Right atrium auricular region (tissue), 2 donors: ENCODE results near the gene CHDH. TPM values are rescaled to one million over a fixed set of nuclear protein-coding genes. Genes with fewer than 3 reads are reported as not detected.

Experiments
- DNase-seq: peaks from one replicate; pipeline ENCODE4 v3.0.0-alpha.2; 2019; ENCODE audit warnings: low spot score
- H3K27ac ChIP-seq, 2 donors: fragments of 200-600 bp; sonication (generic); 1 replicate in 1 of 2; 2 replicates in 1 of 2; pipeline ENCODE4 v1.5.1; 2016 to 2019
- H3K27me3 ChIP-seq, 2 donors: fragments of 200-600 bp; sonication (generic); one replicate each; pipeline versions ENCODE4 v1.5.1 to v1.6.0; 2017 to 2019
- H3K36me3 ChIP-seq: fragments of 200-600 bp; sonication (generic); one replicate; pipeline ENCODE4 v1.5.1; 2016
- H3K4me1 ChIP-seq, 2 donors: fragments of 200-600 bp; sonication (generic); one replicate each; pipeline versions ENCODE4 v1.5.1 to v1.6.0; 2017 to 2019
- H3K4me3 ChIP-seq, 2 donors: fragments of 200-600 bp; sonication (generic); 1 replicate in 1 of 2; 2 replicates in 1 of 2; pipeline ENCODE4 v1.5.1; 2017 to 2019; ENCODE audit warnings: mild to moderate bottlenecking in 1 of 2, moderate library complexity in 1 of 2
- H3K9me3 ChIP-seq, 2 donors: fragments of 200-600 bp; sonication (generic); one replicate each; pipeline ENCODE4 v1.5.1; 2019
- CTCF ChIP-seq, 2 donors: fragments of 200-600 bp; sonication (generic); IDR thresholded peaks; one replicate each; pipeline ENCODE4 v1.5.1; 2019; ENCODE audit warnings: antibody characterized with exemption in 2 of 2
- total RNA-seq, 2 donors: library from RNA; depleted of rRNA; stranded (reverse); fragments of >200 nt; gene quantifications; one replicate each; pipeline ENCODE4 v1.1.0, GENCODE V29; 2016

CHDH gene
- total RNA-seq, 2 donors from 2014 or later: 2.2 to 10.0 TPM

- no peak overlapping the region for H3K27ac ChIP-seq
- no peaks in the 10 kb centered on the region for H3K27me3 ChIP-seq
- TF ChIP-seq CTCF (IDR thresholded peaks at IDR 0.05): no peak
- H3K9me3 ChIP-seq: no peaks in the 10 kb centered on the region
- peaks cover 32% of the 10 kb centered on the region for H3K36me3 ChIP-seq
- no peak for DNase-seq
- H3K4me3 ChIP-seq: no peak overlapping the region
- peaks cover 0 to 23% of the 10 kb centered on the region in 2 donors for H3K4me1 ChIP-seq
These were observed 42.0 kb upstream of the CHDH start for GRCh38 chr3:53888232-53888631.

- TF ChIP-seq CTCF (IDR thresholded peaks at IDR 0.05): no peak
- peaks cover 0 to 23% of the 10 kb centered on the region in 2 donors for H3K4me1 ChIP-seq
- no peaks in the 10 kb centered on the region for H3K9me3 ChIP-seq
- no peak overlapping the region for H3K4me3 ChIP-seq
- H3K36me3 ChIP-seq: peaks cover 32% of the 10 kb centered on the region
- no peaks in the 10 kb centered on the region for H3K27me3 ChIP-seq
- H3K27ac ChIP-seq: no peak overlapping the region
- no peak for DNase-seq
These were observed 41.2 kb upstream of the CHDH start for GRCh38 chr3:53887446-53887845.

- Histone ChIP-seq H3K27me3 (no peaks in the 10 kb centered on the region), H3K9me3 (no peaks in the 10 kb centered on the region), H3K27ac (no peak overlapping the region), H3K4me1 (peaks cover 0 to 26% of the 10 kb centered on the region in 2 donors), H3K36me3 (peaks cover 32% of the 10 kb centered on the region), H3K4me3 (no peak overlapping the region)
- DNase-seq: no peak
- no peak for TF ChIP-seq CTCF (IDR thresholded peaks at IDR 0.05)
These were observed 39.0 kb upstream of the CHDH start for GRCh38 chr3:53885239-53885638.

- no peak overlapping the region for H3K4me3 ChIP-seq
- peaks cover 0 to 26% of the 10 kb centered on the region in 2 donors for H3K4me1 ChIP-seq
- TF ChIP-seq CTCF (IDR thresholded peaks at IDR 0.05): no peak
- no peak for DNase-seq
- no peaks in the 10 kb centered on the region for H3K9me3 ChIP-seq
- H3K27ac ChIP-seq: no peak overlapping the region
- peaks cover 32% of the 10 kb centered on the region for H3K36me3 ChIP-seq
- no peaks in the 10 kb centered on the region for H3K27me3 ChIP-seq
These were observed 38.4 kb upstream of the CHDH start for GRCh38 chr3:53884623-53885022.

GRCh38 chr3:53883008-53883407, 36.8 kb upstream of the CHDH start:
- H3K27me3 ChIP-seq: no peaks in the 10 kb centered on the region
- H3K36me3 ChIP-seq: peaks cover 47% of the 10 kb centered on the region
- H3K4me1 ChIP-seq: peaks cover 0 to 22% of the 10 kb centered on the region in 2 donors
- TF ChIP-seq CTCF (IDR thresholded peaks at IDR 0.05): no peak
- no peak overlapping the region for H3K27ac ChIP-seq
- no peak for DNase-seq
- no peak overlapping the region for H3K4me3 ChIP-seq
- no peaks in the 10 kb centered on the region for H3K9me3 ChIP-seq
